ENCODE results near the gene NMNAT1.

Gene NMNAT1

DNA sequence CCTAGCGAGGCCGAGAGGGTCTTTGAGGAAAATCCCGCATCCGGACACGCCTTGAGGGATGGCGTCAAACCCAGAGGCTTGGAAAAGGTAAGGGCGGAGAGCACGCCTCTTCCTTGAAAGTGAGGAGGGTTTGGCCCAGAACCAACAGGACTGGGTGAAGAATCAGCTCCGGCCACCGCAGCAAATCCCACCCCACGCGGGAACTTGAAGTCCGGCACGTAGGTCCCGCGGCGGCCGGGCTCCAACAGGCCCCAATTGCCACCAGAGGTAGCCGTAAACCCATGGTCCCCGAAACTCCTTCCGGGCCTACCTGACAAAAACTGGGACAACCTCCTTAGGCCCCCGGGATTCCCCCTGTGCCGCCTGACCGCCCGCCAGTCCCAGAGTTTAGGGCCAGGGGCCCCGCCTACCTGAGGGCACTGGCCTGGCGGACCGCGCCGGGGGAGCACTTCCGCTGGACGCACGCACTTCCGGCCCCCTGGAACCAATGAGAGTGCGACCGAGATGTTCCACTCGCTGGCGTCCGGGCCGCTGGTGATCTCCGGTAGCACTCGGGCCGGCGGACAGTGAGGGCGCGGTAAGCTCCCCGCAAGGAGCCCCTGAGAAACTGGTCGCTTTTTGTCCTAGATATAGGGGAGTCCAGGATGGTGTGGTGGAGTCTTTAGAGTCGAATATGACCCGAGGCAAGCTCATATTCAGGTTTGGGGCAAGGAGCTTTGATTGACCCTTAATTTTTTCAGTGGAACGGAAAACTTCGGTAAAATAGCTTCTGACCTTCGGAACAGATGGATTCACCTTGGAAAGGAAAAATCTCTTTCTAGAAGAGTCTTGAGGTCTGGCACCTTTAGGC lies at the start of gene NMNAT1, which contains the start of gene LZIC:
TSS of gene NMNAT1 (plus strand) at position 537 of the 850 bp plus-strand sequence. CDS start 28,599 bp downstream, outside the sequence.
TSS of gene LZIC (minus strand) at position 453 of the 850 bp plus-strand sequence. CDS start 6,772 bp downstream, outside the sequence.
- Histone ChIP-seq H3K9ac (ENCODE audit: low read length) (peak within 1 kb of the TSS; percentile 97), H3K4me3 (ENCODE audit: low read length) (peak within 1 kb of the TSS; percentile 99), H3K9me3 (ENCODE audit: control insufficient read depth, low read length) (no peaks in the 10 kb centered on the region), H3K4me1 (ENCODE audit: control insufficient read depth, insufficient read depth, low read length) (no peaks in the 10 kb centered on the region), H3K36me3 (ENCODE audit: control insufficient read depth, insufficient read depth, low read length) (no peaks in the 10 kb centered on the region), H3K27me3 (ENCODE audit: control insufficient read depth, insufficient read depth, low read length) (no peaks in the 10 kb centered on the region)

DNA sequence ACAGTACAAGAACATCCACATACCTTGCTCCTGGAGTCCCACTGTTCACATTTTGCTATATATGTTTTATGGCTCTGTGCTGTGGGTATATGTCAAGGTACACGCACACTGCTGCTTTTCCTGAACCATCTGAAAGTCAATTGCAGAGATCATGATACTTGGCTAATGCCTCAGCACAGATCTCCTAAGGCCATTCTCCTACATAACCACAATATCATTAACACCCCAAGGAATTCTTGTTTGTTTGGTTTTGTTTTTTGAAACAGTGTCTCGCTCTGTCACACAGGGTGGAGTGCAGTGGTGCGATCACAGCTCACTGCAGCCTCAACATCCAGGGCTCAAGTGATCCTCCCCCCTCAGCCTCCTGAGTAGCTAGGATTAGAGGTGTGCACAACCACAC lies 49.2 kb upstream of the NMNAT1 start:
- Histone ChIP-seq H3K9ac (ENCODE audit: low read length) (no peak overlapping the region), H3K9me3 (ENCODE audit: control insufficient read depth, low read length) (no peaks in the 10 kb centered on the region), H3K36me3 (ENCODE audit: control insufficient read depth, insufficient read depth, low read length) (no peaks in the 10 kb centered on the region), H3K27me3 (ENCODE audit: control insufficient read depth, insufficient read depth, low read length) (no peaks in the 10 kb centered on the region), H3K4me3 (ENCODE audit: low read length) (no peak overlapping the region), H3K4me1 (ENCODE audit: control insufficient read depth, insufficient read depth, low read length) (peaks cover 32% of the 10 kb centered on the region)

DNA sequence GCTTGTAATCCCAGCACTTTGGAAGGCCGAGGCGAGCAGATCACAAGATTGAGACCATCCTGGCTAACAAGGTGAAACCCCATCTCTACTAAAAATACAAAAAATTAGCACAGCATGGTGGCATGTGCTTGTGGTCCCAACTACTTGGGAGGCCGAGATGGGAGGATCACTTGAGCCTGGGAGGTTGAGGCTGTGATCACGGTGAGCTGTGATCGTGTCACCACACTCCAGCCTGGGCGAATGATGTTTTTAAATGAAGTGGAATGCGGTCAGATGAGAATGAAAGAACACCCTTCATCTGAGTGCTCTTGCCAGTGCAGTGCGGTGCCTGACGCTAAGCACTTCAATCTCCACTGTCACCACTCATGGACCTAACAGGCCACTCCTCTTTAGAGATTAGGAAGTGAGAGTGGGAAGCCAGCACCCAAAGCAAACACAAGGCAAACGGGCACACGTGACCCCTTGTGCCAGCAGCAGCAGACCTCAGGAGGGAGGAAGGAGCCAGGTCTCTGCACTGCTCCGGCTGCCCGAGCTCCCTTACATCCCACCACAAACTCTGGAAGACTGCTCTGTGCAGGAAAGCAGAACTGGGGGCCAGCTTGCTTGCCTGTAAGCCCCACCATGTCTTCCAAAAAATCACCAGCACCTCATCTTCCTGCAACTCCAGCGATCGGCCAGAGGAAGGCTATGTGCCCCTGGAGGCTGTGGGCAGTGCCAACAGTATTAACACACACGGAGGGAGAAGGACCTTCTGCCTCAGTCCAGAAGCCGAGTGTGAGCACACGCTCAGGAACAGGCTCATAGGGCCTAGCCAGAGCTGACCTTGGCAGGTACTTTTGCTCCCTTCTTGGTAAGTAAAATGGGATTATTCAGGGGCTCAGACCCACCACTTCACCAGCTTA lies 42.9 kb upstream of the NMNAT1 start:
- peak overlapping the region; percentile 1 for H3K4me3 ChIP-seq (ENCODE audit: low read length)
- H3K27me3 ChIP-seq (ENCODE audit: control insufficient read depth, insufficient read depth, low read length), result no peaks in the 10 kb centered on the region
- H3K4me1 ChIP-seq (ENCODE audit: control insufficient read depth, insufficient read depth, low read length), result peaks cover 40% of the 10 kb centered on the region
- H3K9me3 ChIP-seq (ENCODE audit: control insufficient read depth, low read length), result no peaks in the 10 kb centered on the region
- peak overlapping the region; percentile 44 for H3K9ac ChIP-seq (ENCODE audit: low read length)
- no peaks in the 10 kb centered on the region for H3K36me3 ChIP-seq (ENCODE audit: control insufficient read depth, insufficient read depth, low read length)

GRCh38 chr1:9901148-9902059 lies 41.9 kb upstream of the NMNAT1 start:
- Histone ChIP-seq H3K9ac (ENCODE audit: low read length) (peak overlapping the region; percentile 44), H3K4me1 (ENCODE audit: control insufficient read depth, insufficient read depth, low read length) (peaks cover 40% of the 10 kb centered on the region), H3K36me3 (ENCODE audit: control insufficient read depth, insufficient read depth, low read length) (no peaks in the 10 kb centered on the region), H3K9me3 (ENCODE audit: control insufficient read depth, low read length) (no peaks in the 10 kb centered on the region), H3K27me3 (ENCODE audit: control insufficient read depth, insufficient read depth, low read length) (no peaks in the 10 kb centered on the region), H3K4me3 (ENCODE audit: low read length) (peak overlapping the region; percentile 1)

DNA sequence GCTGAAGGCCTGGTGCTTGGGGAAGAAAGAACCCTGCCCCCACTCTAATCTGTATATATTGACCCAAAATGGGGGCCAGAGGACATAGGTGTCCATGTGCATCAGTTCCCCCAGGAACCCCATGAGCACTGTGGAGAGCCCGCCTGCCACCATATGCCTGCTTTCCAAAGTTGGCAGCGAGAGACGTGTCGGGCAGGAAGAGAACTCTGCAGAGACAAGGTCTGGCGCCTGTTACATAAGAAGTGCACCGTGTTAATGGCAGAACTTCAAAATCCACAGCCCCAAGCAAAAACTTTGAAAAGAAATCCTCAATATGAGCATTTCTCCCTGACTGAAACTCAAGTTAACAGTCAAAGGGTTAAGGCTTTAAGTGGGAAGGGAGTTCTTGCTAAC lies 41.2 kb upstream of the NMNAT1 start:
- H3K4me1 ChIP-seq (ENCODE audit: control insufficient read depth, insufficient read depth, low read length), result peaks cover 40% of the 10 kb centered on the region

DNA sequence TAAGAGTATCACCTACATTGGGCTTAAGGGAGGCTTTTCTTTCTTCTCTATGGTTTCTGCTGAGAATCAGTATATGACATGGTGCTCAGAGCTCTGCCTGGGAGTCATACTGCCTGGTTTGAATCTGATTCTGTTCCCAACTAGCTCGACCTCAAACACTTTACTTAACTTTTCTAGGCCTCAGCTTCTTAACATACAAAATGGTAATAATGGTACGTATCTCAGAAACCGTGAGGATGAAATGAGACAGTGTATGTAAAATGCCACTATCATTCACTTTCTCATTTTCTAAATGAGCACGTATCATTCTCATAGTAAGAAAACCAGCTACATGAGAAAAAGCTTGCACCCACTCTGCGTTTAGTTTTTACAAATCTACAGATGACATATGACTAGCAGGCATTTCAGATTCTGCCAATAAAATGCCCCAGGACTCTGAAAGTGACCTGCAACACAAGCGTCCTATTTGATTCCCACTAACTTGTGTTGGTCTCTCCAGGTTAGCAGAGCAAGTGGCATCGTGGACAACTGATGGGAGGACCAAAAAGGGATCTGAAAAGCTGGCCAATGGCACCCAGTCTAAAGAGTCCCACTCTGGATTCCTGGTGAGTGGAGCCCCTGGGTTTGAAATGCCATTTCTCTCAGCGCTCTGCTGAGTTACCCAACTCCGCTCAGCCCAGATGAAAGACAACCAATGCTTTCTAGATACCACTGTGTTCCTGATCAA lies 39.3 kb upstream of the NMNAT1 start:
- Histone ChIP-seq H3K4me1 (ENCODE audit: control insufficient read depth, insufficient read depth, low read length) (peaks cover 55% of the 10 kb centered on the region), H3K27me3 (ENCODE audit: control insufficient read depth, insufficient read depth, low read length) (no peaks in the 10 kb centered on the region), H3K36me3 (ENCODE audit: control insufficient read depth, insufficient read depth, low read length) (no peaks in the 10 kb centered on the region), H3K9ac (ENCODE audit: low read length) (no peak overlapping the region), H3K9me3 (ENCODE audit: control insufficient read depth, low read length) (no peaks in the 10 kb centered on the region), H3K4me3 (ENCODE audit: low read length) (no peak overlapping the region)

More for the DNA sequence above, 41.2 kb upstream of the NMNAT1 start:
- H3K36me3 ChIP-seq (ENCODE audit: control insufficient read depth, insufficient read depth, low read length), result no peaks in the 10 kb centered on the region
- H3K9ac ChIP-seq (ENCODE audit: low read length), result no peak overlapping the region
- no peak overlapping the region for H3K4me3 ChIP-seq (ENCODE audit: low read length)
- no peaks in the 10 kb centered on the region for H3K27me3 ChIP-seq (ENCODE audit: control insufficient read depth, insufficient read depth, low read length)
- H3K9me3 ChIP-seq (ENCODE audit: control insufficient read depth, low read length), result no peaks in the 10 kb centered on the region

- Histone ChIP-seq H3K4me1 (ENCODE audit: control insufficient read depth, insufficient read depth, low read length) (peaks cover 57% of the 10 kb centered on the region), H3K9me3 (ENCODE audit: control insufficient read depth, low read length) (no peaks in the 10 kb centered on the region), H3K4me3 (ENCODE audit: low read length) (no peak overlapping the region), H3K27me3 (ENCODE audit: control insufficient read depth, insufficient read depth, low read length) (no peaks in the 10 kb centered on the region), H3K9ac (ENCODE audit: low read length) (no peak overlapping the region), H3K36me3 (ENCODE audit: control insufficient read depth, insufficient read depth, low read length) (no peaks in the 10 kb centered on the region)
Measured at GRCh38 chr1:9904596-9904995, 38.7 kb upstream of the NMNAT1 start.

- H3K27me3 ChIP-seq (ENCODE audit: control insufficient read depth, insufficient read depth, low read length), result no peaks in the 10 kb centered on the region
- H3K4me1 ChIP-seq (ENCODE audit: control insufficient read depth, insufficient read depth, low read length), result peaks cover 53% of the 10 kb centered on the region
- H3K9me3 ChIP-seq (ENCODE audit: control insufficient read depth, low read length), result no peaks in the 10 kb centered on the region
- H3K4me3 ChIP-seq (ENCODE audit: low read length), result no peak overlapping the region
- H3K9ac ChIP-seq (ENCODE audit: low read length), result no peak overlapping the region
- H3K36me3 ChIP-seq (ENCODE audit: control insufficient read depth, insufficient read depth, low read length), result no peaks in the 10 kb centered on the region
Measured at GRCh38 chr1:9905010-9905409, 38.3 kb upstream of the NMNAT1 start.

DNA sequence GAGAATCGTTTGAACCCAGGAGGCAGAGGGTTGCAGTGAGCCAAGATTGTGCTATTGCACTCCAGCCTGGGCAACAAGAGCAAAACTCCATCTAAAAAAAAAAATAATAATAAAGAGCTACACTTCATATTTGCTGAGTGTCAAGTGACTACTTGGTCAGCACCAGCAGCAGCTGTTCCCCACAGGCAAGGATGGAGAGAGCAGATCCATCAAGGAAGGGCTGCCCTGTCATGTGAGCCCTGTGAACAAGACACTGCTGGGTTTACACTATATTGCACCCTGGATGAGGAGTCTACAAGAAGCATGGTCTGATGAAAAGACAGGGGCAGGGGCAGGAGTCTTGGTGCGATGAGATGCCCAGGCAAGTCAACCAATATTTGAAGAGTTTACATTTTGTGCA lies 36.8 kb upstream of the NMNAT1 start:
- no peaks in the 10 kb centered on the region for H3K36me3 ChIP-seq (ENCODE audit: control insufficient read depth, insufficient read depth, low read length)
- no peak overlapping the region for H3K4me3 ChIP-seq (ENCODE audit: low read length)
- peaks cover 40% of the 10 kb centered on the region for H3K4me1 ChIP-seq (ENCODE audit: control insufficient read depth, insufficient read depth, low read length)
- H3K27me3 ChIP-seq (ENCODE audit: control insufficient read depth, insufficient read depth, low read length), result no peaks in the 10 kb centered on the region
- H3K9ac ChIP-seq (ENCODE audit: low read length), result no peak overlapping the region
- H3K9me3 ChIP-seq (ENCODE audit: control insufficient read depth, low read length), result no peaks in the 10 kb centered on the region

GRCh38 chr1:9907441-9907840 lies 35.8 kb upstream of the NMNAT1 start:
- no peak overlapping the region for H3K9ac ChIP-seq (ENCODE audit: low read length)
- no peak overlapping the region for H3K4me3 ChIP-seq (ENCODE audit: low read length)

DNA sequence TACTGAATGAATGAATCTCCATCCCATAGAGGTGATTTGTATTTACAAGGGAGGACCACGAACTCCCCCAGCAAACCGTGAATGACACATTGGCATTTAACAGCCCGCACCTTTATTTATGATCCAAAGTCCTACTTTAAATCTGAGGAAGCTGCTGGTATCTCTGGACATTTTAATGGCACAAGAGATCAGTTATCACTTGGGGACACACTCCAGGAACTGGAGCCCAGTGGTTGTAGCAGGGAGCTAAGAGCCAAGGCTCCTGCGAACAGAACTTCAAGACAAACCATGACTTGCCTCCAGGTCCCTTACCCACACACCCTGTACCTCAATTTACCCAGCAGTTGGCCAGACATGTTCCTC lies 34.4 kb upstream of the NMNAT1 start:
- peak overlapping the region; percentile 81 for H3K9ac ChIP-seq (ENCODE audit: low read length)
- H3K4me1 ChIP-seq (ENCODE audit: control insufficient read depth, insufficient read depth, low read length), result peaks cover 24% of the 10 kb centered on the region
- H3K4me3 ChIP-seq (ENCODE audit: low read length), result peak overlapping the region; percentile 66
- no peaks in the 10 kb centered on the region for H3K9me3 ChIP-seq (ENCODE audit: control insufficient read depth, low read length)
- H3K36me3 ChIP-seq (ENCODE audit: control insufficient read depth, insufficient read depth, low read length), result no peaks in the 10 kb centered on the region
- H3K27me3 ChIP-seq (ENCODE audit: control insufficient read depth, insufficient read depth, low read length), result no peaks in the 10 kb centered on the region

More at GRCh38 chr1:9907441-9907840, 35.8 kb upstream of the NMNAT1 start:
- no peaks in the 10 kb centered on the region for H3K9me3 ChIP-seq (ENCODE audit: control insufficient read depth, low read length)
- H3K27me3 ChIP-seq (ENCODE audit: control insufficient read depth, insufficient read depth, low read length), result no peaks in the 10 kb centered on the region
- no peaks in the 10 kb centered on the region for H3K36me3 ChIP-seq (ENCODE audit: control insufficient read depth, insufficient read depth, low read length)
- peaks cover 32% of the 10 kb centered on the region for H3K4me1 ChIP-seq (ENCODE audit: control insufficient read depth, insufficient read depth, low read length)

All from mucosa of stomach (tissue), 1 donor.